Measurements from ENCODE around the gene CCDC86. TPM values are rescaled to one million over a fixed set of nuclear protein-coding genes. Genes with fewer than 3 reads are reported as not detected.

Gene CCDC86
- total and polyA plus RNA-seq, 2 of the 4 experiments (the other 2 are of a cell fraction) = 9.5 to 34.0 TPM

GRCh38 chr11:60862171-60862570 lies 20.3 kb downstream of the CCDC86 start:
- DNase-seq = no peak
- Histone ChIP-seq H3K23ac (ENCODE audit: low read depth, low read length) (no peak overlapping the region), H2BK5ac (ENCODE audit: low read depth, low read length, poor library complexity, severe bottlenecking) (no peak overlapping the region), H3K36me3 (ENCODE audit: control insufficient read depth, insufficient read depth, low read length) (no peaks in the 10 kb centered on the region), H4K8ac (ENCODE audit: low read depth in 2 of 2, low read length in 2 of 2) (no peak overlapping the region), H2BK20ac (ENCODE audit: low read depth, low read length) (no peak overlapping the region), H3K9me3 (ENCODE audit: control insufficient read depth, insufficient read depth, low read length) (no peaks in the 10 kb centered on the region), H2BK120ac (ENCODE audit: low read depth, low read length) (no peak overlapping the region), H3K18ac (ENCODE audit: low read depth, low read length) (no peak overlapping the region), H3K4me1 (ENCODE audit: control insufficient read depth, insufficient read depth, low read length) (peaks cover 5% of the 10 kb centered on the region), H3K9me1 (ENCODE audit: insufficient read depth, low read length) (peaks cover 2% of the 10 kb centered on the region; the same call in 1 of the 2 replicates), H3K4me2 (ENCODE audit: low read depth, low read length) (no peak overlapping the region), H3K14ac (replicated peaks; ENCODE audit: low read depth, low read length) (no peak overlapping the region), H4K5ac (ENCODE audit: low read depth, low read length) (no peak overlapping the region), H3K56ac (ENCODE audit: extremely low read depth, insufficient read depth, low read length) (no peak overlapping the region), H4K91ac (ENCODE audit: insufficient read depth, low read depth, low read length) (no peak overlapping the region), H3K4me3 (ENCODE audit: insufficient read depth, low read depth, low read length) (no peak overlapping the region), H3K9ac (ENCODE audit: low read depth, low read length) (no peak overlapping the region), H4K20me1 (ENCODE audit: insufficient read depth, low read length) (no peaks in the 10 kb centered on the region), H3K27ac (ENCODE audit: insufficient read depth, low read length) (no peak overlapping the region), H2AK5ac (ENCODE audit: low read depth, low read length) (no peak overlapping the region), H2AK9ac (replicated peaks; ENCODE audit: low read depth, low read length, poor library complexity) (no peak overlapping the region), H3K79me1 (ENCODE audit: low read depth in 1 of 2, low read length in 2 of 2) (no peaks in the 10 kb centered on the region), H3K4ac (ENCODE audit: low read depth, low read length) (no peak overlapping the region), H2BK15ac (ENCODE audit: low read depth, low read length) (no peak overlapping the region), H3K27me3 (ENCODE audit: control insufficient read depth, insufficient read depth, low read length) (peaks cover 13% of the 10 kb centered on the region), H2AFZ (replicated peaks; ENCODE audit: low read length, poor library complexity) (no peak overlapping the region)
- no TSS peak for BruUV-seq (replicated peaks)
- in situ Hi-C loops (cut with MboI; ENCODE audit: low sequenced_read_pairs) (no loop called here), intact Hi-C loops (cut with micrococcal nuclease) (no loop called here), dilution Hi-C loops (cut with HindIII; ENCODE audit: low sequenced_read_pairs, unreplicated experiment) (no loop called here)
- 81% methylated on average over 2 of the region's 9 CpGs; no CpG with 5 or more reads in 1 of the 2 experiments for WGBS, 2 experiments (ENCODE audit: extremely low coverage in 2 of 2, insufficient read length in 1 of 2)
- CTCF ChIA-PET = no interaction called here
- POLR2A ChIA-PET (ENCODE audit: unreplicated experiment) = no interaction called here
- TF ChIP-seq ELK1 (IDR thresholded peaks at IDR 0.05; ENCODE audit: borderline replicate concordance, low read depth, low read length) (no peak), BHLHE40 (IDR thresholded peaks at IDR 0.05; ENCODE audit: low read depth, low read length) (no peak)
- ATAC-seq (ENCODE audit: low read depth) = no peak

Data from IMR-90 (cell line).